ENCODE results near the gene BCL10. TPM values are rescaled to one million over a fixed set of nuclear protein-coding genes. Genes with fewer than 3 reads are reported as not detected.

BCL10 gene
- total RNA-seq, 1 experiment from 2014 or later, result 30.4 TPM

- ChIA-PET CTCF (no interaction called here), POLR2A (ENCODE audit: unreplicated experiment) (interaction anchor here (0.6 to 1.7 kb wide), 3 partner anchors 22 to 153 kb away, joined by 3 to 8 read pairs (median 4); no protein-coding TSS in a partner anchor)
- Histone ChIP-seq H3K36me3 (ENCODE audit: low read depth) (no peaks in the 10 kb centered on the region), H2AFZ (peak overlapping the region; percentile 26; the same call in 1 of the 2 replicates), H3K9me3 (ENCODE audit: insufficient read depth, low read depth) (no peaks in the 10 kb centered on the region), H3K79me2 (ENCODE audit: low read depth) (0 out of 2 replicates have a peak, but pooled peaks cover 7% of the 10 kb centered on the region), H3F3A (ENCODE audit: insufficient read depth, low read depth) (peaks cover 57% of the 10 kb centered on the region), H4K20me1 (ENCODE audit: insufficient read depth) (no peaks in the 10 kb centered on the region), H3K4me1 (replicated peaks; ENCODE audit: insufficient read depth) (peaks cover 62% of the 10 kb centered on the region), H3K4me3 (peak overlapping the region; percentile 35; the same call in 1 of the 2 replicates), H3K9me2 (ENCODE audit: insufficient read depth) (no peaks in the 10 kb centered on the region), H3K27ac (peak overlapping the region; percentile 93), H3K27me3 (ENCODE audit: insufficient read depth, low read depth) (no peaks in the 10 kb centered on the region), H3K4me2 (peak overlapping the region; percentile 76)
- peak; percentile 75 to 100 for DNase-seq
- intact Hi-C loops (cut with micrococcal nuclease; ENCODE audit: unreplicated experiment), result loop anchor here (1.0 kb wide), 4 partner anchors 22 to 97 kb away; partner anchors contain the start of genes BCL10 and SYDE2
- no TSS peak for BruUV-seq (replicated peaks)
- TF ChIP-seq EZH2 (IDR thresholded peaks at IDR 0.05; ENCODE audit: low read depth) (no peak), CTCF (conservative IDR thresholded peaks at IDR 0.05) (no peak)
Observed at GRCh38 chr1:85297855-85298629, 21.6 kb upstream of the BCL10 start.

GRCh38 chr1:85297538-85297854 lies 21.1 kb upstream of the BCL10 start:
- TSS peak; percentile 78 for BruUV-seq (replicated peaks)
- ChIA-PET CTCF (interaction anchor here (0.5 kb wide), 1 partner anchor 1098 kb away, joined by 3 read pairs; the partner anchor contains the start of gene ODF2L), POLR2A (ENCODE audit: unreplicated experiment) (interaction anchor here (1.7 kb wide), 1 partner anchor 22 kb away, joined by 8 read pairs; no protein-coding TSS in a partner anchor)
- Histone ChIP-seq H4K20me1 (ENCODE audit: insufficient read depth) (no peaks in the 10 kb centered on the region), H3K27me3 (ENCODE audit: insufficient read depth, low read depth) (no peaks in the 10 kb centered on the region), H3K9me2 (ENCODE audit: insufficient read depth) (no peaks in the 10 kb centered on the region), H3K9me3 (ENCODE audit: insufficient read depth, low read depth) (no peaks in the 10 kb centered on the region), H3K79me2 (ENCODE audit: low read depth) (peaks cover 11% of the 10 kb centered on the region; the same call in 1 of the 2 replicates), H3F3A (ENCODE audit: insufficient read depth, low read depth) (peaks cover 57% of the 10 kb centered on the region), H3K4me3 (peak overlapping the region; percentile 35; the same call in 1 of the 2 replicates), H3K36me3 (ENCODE audit: low read depth) (no peaks in the 10 kb centered on the region), H3K4me2 (peak overlapping the region; percentile 76), H3K27ac (peak overlapping the region; percentile 93), H2AFZ (no peak overlapping the region), H3K4me1 (replicated peaks; ENCODE audit: insufficient read depth) (peaks cover 65% of the 10 kb centered on the region)
- intact Hi-C loops (cut with micrococcal nuclease; ENCODE audit: unreplicated experiment), result loop anchor here (1.0 kb wide), 2 partner anchors 34 to 96 kb away; partner anchors contain the start of gene SYDE2
- TF ChIP-seq CTCF (conservative IDR thresholded peaks at IDR 0.05) (no peak), EZH2 (IDR thresholded peaks at IDR 0.05; ENCODE audit: low read depth) (no peak)
- DNase-seq, result no peak

GRCh38 chr1:85296980-85297379 lies 20.5 kb upstream of the BCL10 start:
- H4K20me1 ChIP-seq (ENCODE audit: insufficient read depth), result no peaks in the 10 kb centered on the region
- no peaks in the 10 kb centered on the region for H3K27me3 ChIP-seq (ENCODE audit: insufficient read depth, low read depth)
- H3K9me3 ChIP-seq (ENCODE audit: insufficient read depth, low read depth), result no peaks in the 10 kb centered on the region
- peaks cover 16% of the 10 kb centered on the region for H3K79me2 ChIP-seq (ENCODE audit: low read depth)
- ChIA-PET CTCF (interaction anchor here (0.5 to 0.6 kb wide), 2 partner anchors 24 to 1099 kb away, joined by 3 read pairs; partner anchors contain the start of gene ODF2L), POLR2A (ENCODE audit: unreplicated experiment) (no interaction called here)
- BruUV-seq (replicated peaks), result no TSS peak
- no peaks in the 10 kb centered on the region for H3K36me3 ChIP-seq (ENCODE audit: low read depth)
- H3K4me3 ChIP-seq, result no peak overlapping the region
- DNase-seq, result peak in 1 of 2 experiments; percentile 31
- no peaks in the 10 kb centered on the region for H3K9me2 ChIP-seq (ENCODE audit: insufficient read depth)
- H3K27ac ChIP-seq, result peak overlapping the region; percentile 93
- no peak overlapping the region for H2AFZ ChIP-seq
- H3K4me1 ChIP-seq (replicated peaks; ENCODE audit: insufficient read depth), result peaks cover 70% of the 10 kb centered on the region
- H3K4me2 ChIP-seq, result peak overlapping the region; percentile 76
- TF ChIP-seq CTCF (conservative IDR thresholded peaks at IDR 0.05) (no peak), EZH2 (IDR thresholded peaks at IDR 0.05; ENCODE audit: low read depth) (no peak)
- intact Hi-C loops (cut with micrococcal nuclease; ENCODE audit: unreplicated experiment), result loop anchor here (1.0 kb wide), 2 partner anchors 34 to 96 kb away; partner anchors contain the start of gene SYDE2
- peaks cover 57% of the 10 kb centered on the region for H3F3A ChIP-seq (ENCODE audit: insufficient read depth, low read depth)
